Neural cell (in vitro differentiated cells): ENCODE data around the gene TRIAP1. TPM values are rescaled to one million over a fixed set of nuclear protein-coding genes. Genes with fewer than 3 reads are reported as not detected.

ENCODE experiments used
- H2AFZ ChIP-seq: fragments of 200-600, 300-800 bp; sonication (generic), shearing (Covaris generic); 2 replicates; pipeline ENCODE4 v1.6.0; 2014; ENCODE audit warnings: low read depth, mild to moderate bottlenecking, antibody characterized with exemption, low read length, moderate library complexity
- H3F3A ChIP-seq: fragments of 200-600 bp; shearing (Covaris generic); 2 replicates; pipeline ENCODE4 v1.6.1; 2016; ENCODE audit warnings: mild to moderate bottlenecking, moderate library complexity, mixed read lengths, antibody characterized with exemption, low read length; ENCODE audit not compliant: insufficient read depth, poor library complexity, severe bottlenecking
- H3K27ac ChIP-seq: fragments of 200-600, 300-800 bp; sonication (generic), shearing (Covaris generic); 2 replicates; pipeline ENCODE4 v1.5.1; 2014; ENCODE audit warnings: mild to moderate bottlenecking, low read length, moderate library complexity
- H3K27me3 ChIP-seq: fragments of 300-800, 200-600 bp; sonication (generic), shearing (Covaris generic); 2 replicates; pipeline ENCODE4 v1.6.0; 2014; ENCODE audit warnings: mild to moderate bottlenecking, low read depth, low read length, moderate library complexity; ENCODE audit not compliant: insufficient read depth
- H3K36me3 ChIP-seq: fragments of 300-800, 200-600 bp; sonication (generic), shearing (Covaris generic); 2 replicates; pipeline ENCODE4 v1.5.1; 2014; ENCODE audit warnings: mild to moderate bottlenecking, antibody characterized with exemption, low read length, moderate library complexity; ENCODE audit not compliant: insufficient read depth
- H3K4me2 ChIP-seq: fragments of 300-800, 200-600 bp; sonication (generic), shearing (Covaris generic); 2 replicates; pipeline ENCODE4 v1.6.0; 2014; ENCODE audit warnings: mild to moderate bottlenecking, low read length
- H3K4me3 ChIP-seq: fragments of 300-800, 200-600 bp; sonication (generic), shearing (Covaris generic); 2 replicates; pipeline ENCODE4 v1.5.1; 2014; ENCODE audit warnings: mild to moderate bottlenecking, low read length, moderate library complexity
- H3K79me2 ChIP-seq: fragments of 200-600 bp; shearing (Covaris generic); replicated peaks from 2 replicates; pipeline ENCODE4 v1.6.0; 2014; ENCODE audit warnings: mild to moderate bottlenecking, low read length, moderate library complexity; ENCODE audit not compliant: insufficient read depth
- H3K9ac ChIP-seq: fragments of 300-800, 200-600 bp; sonication (generic), shearing (Covaris generic); 2 replicates; pipeline ENCODE4 v1.6.1; 2016; ENCODE audit warnings: mild to moderate bottlenecking, low read length, mixed read lengths
- H3K9me2 ChIP-seq: fragments of 200-600 bp; shearing (Covaris generic); 2 replicates; pipeline ENCODE4 v1.6.1; 2016; ENCODE audit warnings: mild to moderate bottlenecking, low read length, mixed read lengths; ENCODE audit not compliant: insufficient read depth
- H3K9me3 ChIP-seq: fragments of 200-600, 300-800 bp; sonication (generic), shearing (Covaris generic); 2 replicates; pipeline ENCODE4 v1.6.1; 2016; ENCODE audit warnings: mild to moderate bottlenecking, mixed run types, low read length, moderate library complexity, mixed read lengths
- H4K20me1 ChIP-seq: fragments of 200-600 bp; shearing (Covaris generic); 2 replicates; pipeline ENCODE4 v1.6.1; 2016; ENCODE audit warnings: mild to moderate bottlenecking, mixed run types; ENCODE audit not compliant: insufficient read depth
- EP300 ChIP-seq: fragments of 450-650 bp; conservative IDR thresholded peaks from 2 replicates; pipeline ENCODE4 v1.6.1; 2014; ENCODE audit warnings: antibody characterized with exemption, mild to moderate bottlenecking, moderate library complexity; ENCODE audit not compliant: poor library complexity, severe bottlenecking
- MXI1 ChIP-seq: fragments of 450-650 bp; conservative IDR thresholded peaks from 2 replicates; pipeline ENCODE4 v1.6.1; 2014; ENCODE audit warnings: antibody characterized with exemption, mild to moderate bottlenecking; ENCODE audit not compliant: poor library complexity, severe bottlenecking
- POLR2AphosphoS5 ChIP-seq: IDR thresholded peaks from 2 replicates; pipeline ENCODE4 v1.6.1; 2012
- RAD21 ChIP-seq: fragments of 450-650 bp; conservative IDR thresholded peaks from 2 replicates; pipeline ENCODE4 v1.6.1; 2014; ENCODE audit warnings: antibody characterized with exemption, mild to moderate bottlenecking, moderate library complexity
- SMC3 ChIP-seq: fragments of 450-650 bp; conservative IDR thresholded peaks from 2 replicates; pipeline ENCODE4 v1.6.1; 2014; ENCODE audit warnings: antibody characterized with exemption, mild to moderate bottlenecking, moderate library complexity; ENCODE audit not compliant: poor library complexity
- TAF1 ChIP-seq: IDR thresholded peaks from 2 replicates; pipeline ENCODE4 v1.6.1; 2012; ENCODE audit warnings: low read depth
- polyA plus RNA-seq: library from polyadenylated mRNA; depleted of rRNA; stranded (reverse); fragments of >200 nt; gene quantifications from 2 replicates; pipeline ENCODE4 v1.2.3, GENCODE V29; 2014
- TF ChIP-seq, protein P1 (sequence below): fragments of 450-650 bp; IDR thresholded peaks from 2 replicates; pipeline ENCODE4 v1.5.1; 2014; ENCODE audit warnings: antibody characterized with exemption, mild to moderate bottlenecking, moderate library complexity; ENCODE audit not compliant: poor library complexity, severe bottlenecking
- TF ChIP-seq, protein P2 (sequence below): IDR thresholded peaks from 2 replicates; pipeline ENCODE4 v1.6.1; 2012; ENCODE audit warnings: borderline replicate concordance

Gene TRIAP1
- polyA plus RNA-seq, 1 donor from 2014 or later: 40.7 TPM

DNA sequence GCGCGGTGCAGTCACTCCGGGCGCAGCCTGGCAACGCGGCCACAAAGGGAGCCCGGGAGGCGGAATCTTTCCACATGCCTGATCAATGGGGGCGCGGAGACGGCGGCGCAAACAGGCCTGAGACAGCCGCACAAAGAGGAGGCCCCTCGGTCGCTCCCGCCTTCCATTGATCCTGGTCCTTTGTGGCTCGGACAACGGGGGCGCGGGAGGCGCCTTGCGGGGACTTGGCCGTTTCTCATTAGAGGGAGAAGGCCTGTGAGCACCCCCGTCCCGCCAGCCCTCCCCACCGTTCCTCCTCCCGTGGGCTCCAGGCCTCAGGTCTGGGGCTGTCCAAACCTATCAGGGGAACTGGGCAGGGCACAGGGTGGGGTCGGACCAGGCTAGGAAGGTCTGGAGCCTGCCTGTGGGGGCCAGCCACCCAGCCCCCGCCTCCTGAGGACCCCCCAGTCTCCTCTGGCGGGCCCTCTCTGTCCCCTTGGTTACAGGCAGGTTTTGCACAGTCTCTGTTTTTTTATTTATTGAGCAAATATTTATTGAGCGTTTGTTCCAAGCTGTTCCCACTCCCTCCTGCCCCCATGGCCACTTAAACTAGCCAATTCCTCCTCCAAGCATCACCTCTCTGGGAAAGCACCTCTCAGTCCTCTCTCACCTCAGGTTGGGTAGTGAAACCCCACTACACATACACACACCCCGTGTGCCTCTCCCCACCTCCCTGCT is 48.2 kb downstream of the TRIAP1 start:
- no peak overlapping the region for H3K4me3 ChIP-seq
- no peak overlapping the region for H3K4me2 ChIP-seq
- no peak overlapping the region for H3K27ac ChIP-seq

DNA sequence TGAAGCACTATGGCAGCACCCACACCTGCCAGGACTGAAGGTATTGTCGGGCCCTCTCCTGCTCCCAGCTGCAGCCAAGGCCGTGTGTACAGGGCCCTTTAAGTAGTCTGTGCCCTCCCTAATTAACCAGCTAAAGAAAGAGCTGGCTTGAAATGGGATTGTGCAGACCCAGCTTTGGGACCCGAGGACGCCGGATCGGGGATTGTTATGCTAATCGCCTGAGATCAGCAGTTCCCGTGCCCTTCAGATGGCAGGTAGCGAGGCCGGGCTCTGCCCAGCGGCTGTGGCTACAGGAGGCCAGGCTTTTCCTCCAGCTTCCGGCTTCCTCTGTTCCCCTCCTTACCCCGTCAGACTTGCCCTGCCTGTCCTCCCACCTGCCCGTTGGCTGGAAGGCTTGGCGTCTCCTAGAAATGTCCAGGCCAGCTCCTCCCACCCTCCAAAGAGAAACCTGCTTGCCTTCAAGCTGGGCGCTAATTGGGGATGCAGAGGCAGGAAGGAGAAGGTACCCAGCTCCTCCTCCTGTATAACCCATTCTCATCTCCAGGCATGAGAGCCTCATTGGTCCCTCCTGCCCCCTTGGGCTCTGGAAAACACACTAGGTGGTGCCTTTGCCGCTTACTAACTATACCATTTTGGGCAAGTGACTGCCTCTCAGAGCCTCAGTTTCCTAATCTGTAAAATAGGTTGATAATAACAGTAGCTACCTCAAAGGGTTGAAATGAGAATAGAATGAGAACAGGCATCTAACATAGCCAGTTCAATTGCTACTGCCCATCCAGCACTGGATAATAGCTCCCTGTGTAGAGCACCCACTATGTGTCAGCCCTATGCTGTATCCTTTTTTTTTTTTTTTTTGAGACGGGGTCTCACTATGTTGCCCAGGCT is 51.5 kb downstream of the TRIAP1 start:
- no peaks in the 10 kb centered on the region for H3K27me3 ChIP-seq
- H3F3A ChIP-seq: no peaks in the 10 kb centered on the region
- H3K4me3 ChIP-seq: no peak overlapping the region
- H3K4me2 ChIP-seq: no peak overlapping the region
- H3K9me3 ChIP-seq: no peaks in the 10 kb centered on the region
- H3K27ac ChIP-seq: no peak overlapping the region
- TF ChIP-seq TAF1: no peak
- peak overlapping the region; percentile 12 for H3K9ac ChIP-seq
- H3K79me2 ChIP-seq: no peaks in the 10 kb centered on the region
- H3K36me3 ChIP-seq: no peaks in the 10 kb centered on the region
- H3K9me2 ChIP-seq: no peaks in the 10 kb centered on the region
- peak overlapping the region; percentile 56 for H2AFZ ChIP-seq
- H4K20me1 ChIP-seq: no peaks in the 10 kb centered on the region

More for the DNA sequence above, 48.2 kb downstream of the TRIAP1 start:
- peak overlapping the region; percentile 42 for H3K9ac ChIP-seq
- H3F3A ChIP-seq: no peaks in the 10 kb centered on the region
- no peaks in the 10 kb centered on the region for H3K79me2 ChIP-seq
- H3K9me2 ChIP-seq: no peaks in the 10 kb centered on the region
- H3K27me3 ChIP-seq: no peaks in the 10 kb centered on the region
- peak overlapping the region; percentile 14 for H2AFZ ChIP-seq
- H3K9me3 ChIP-seq: no peaks in the 10 kb centered on the region
- H3K36me3 ChIP-seq: no peaks in the 10 kb centered on the region
- TF ChIP-seq TAF1 (no peak), EP300 (no peak), POLR2AphosphoS5 (no peak), SMC3 (no peak), MXI1 (no peak), RAD21 (no peak)
- TF ChIP-seq, protein P1, sequence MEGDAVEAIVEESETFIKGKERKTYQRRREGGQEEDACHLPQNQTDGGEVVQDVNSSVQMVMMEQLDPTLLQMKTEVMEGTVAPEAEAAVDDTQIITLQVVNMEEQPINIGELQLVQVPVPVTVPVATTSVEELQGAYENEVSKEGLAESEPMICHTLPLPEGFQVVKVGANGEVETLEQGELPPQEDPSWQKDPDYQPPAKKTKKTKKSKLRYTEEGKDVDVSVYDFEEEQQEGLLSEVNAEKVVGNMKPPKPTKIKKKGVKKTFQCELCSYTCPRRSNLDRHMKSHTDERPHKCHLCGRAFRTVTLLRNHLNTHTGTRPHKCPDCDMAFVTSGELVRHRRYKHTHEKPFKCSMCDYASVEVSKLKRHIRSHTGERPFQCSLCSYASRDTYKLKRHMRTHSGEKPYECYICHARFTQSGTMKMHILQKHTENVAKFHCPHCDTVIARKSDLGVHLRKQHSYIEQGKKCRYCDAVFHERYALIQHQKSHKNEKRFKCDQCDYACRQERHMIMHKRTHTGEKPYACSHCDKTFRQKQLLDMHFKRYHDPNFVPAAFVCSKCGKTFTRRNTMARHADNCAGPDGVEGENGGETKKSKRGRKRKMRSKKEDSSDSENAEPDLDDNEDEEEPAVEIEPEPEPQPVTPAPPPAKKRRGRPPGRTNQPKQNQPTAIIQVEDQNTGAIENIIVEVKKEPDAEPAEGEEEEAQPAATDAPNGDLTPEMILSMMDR: no peak
- TF ChIP-seq, protein P2, sequence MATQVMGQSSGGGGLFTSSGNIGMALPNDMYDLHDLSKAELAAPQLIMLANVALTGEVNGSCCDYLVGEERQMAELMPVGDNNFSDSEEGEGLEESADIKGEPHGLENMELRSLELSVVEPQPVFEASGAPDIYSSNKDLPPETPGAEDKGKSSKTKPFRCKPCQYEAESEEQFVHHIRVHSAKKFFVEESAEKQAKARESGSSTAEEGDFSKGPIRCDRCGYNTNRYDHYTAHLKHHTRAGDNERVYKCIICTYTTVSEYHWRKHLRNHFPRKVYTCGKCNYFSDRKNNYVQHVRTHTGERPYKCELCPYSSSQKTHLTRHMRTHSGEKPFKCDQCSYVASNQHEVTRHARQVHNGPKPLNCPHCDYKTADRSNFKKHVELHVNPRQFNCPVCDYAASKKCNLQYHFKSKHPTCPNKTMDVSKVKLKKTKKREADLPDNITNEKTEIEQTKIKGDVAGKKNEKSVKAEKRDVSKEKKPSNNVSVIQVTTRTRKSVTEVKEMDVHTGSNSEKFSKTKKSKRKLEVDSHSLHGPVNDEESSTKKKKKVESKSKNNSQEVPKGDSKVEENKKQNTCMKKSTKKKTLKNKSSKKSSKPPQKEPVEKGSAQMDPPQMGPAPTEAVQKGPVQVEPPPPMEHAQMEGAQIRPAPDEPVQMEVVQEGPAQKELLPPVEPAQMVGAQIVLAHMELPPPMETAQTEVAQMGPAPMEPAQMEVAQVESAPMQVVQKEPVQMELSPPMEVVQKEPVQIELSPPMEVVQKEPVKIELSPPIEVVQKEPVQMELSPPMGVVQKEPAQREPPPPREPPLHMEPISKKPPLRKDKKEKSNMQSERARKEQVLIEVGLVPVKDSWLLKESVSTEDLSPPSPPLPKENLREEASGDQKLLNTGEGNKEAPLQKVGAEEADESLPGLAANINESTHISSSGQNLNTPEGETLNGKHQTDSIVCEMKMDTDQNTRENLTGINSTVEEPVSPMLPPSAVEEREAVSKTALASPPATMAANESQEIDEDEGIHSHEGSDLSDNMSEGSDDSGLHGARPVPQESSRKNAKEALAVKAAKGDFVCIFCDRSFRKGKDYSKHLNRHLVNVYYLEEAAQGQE: no peak
- H4K20me1 ChIP-seq: no peaks in the 10 kb centered on the region

Other genes with a start within 250 kb of the TRIAP1 start
- 1,914 and 2,229 TPM in 2 replicates for gene RPLP0, start 245.3 kb downstream of the TRIAP1 start, polyA plus RNA-seq
- 5.9 and 6.3 TPM in 2 replicates for gene PXN, start 180.7 kb downstream of the TRIAP1 start, polyA plus RNA-seq
- gene RNU4-2, start 154.5 kb downstream of the TRIAP1 start, polyA plus RNA-seq: under 0.01 TPM in 1 of 2 replicates, not detected in the other
- gene RNU4-1, start 153.1 kb downstream of the TRIAP1 start, polyA plus RNA-seq: under 0.01 TPM in 1 of 2 replicates, not detected in the other
- 9.7 and 13.8 TPM in 2 replicates for gene SIRT4, start 144.1 kb downstream of the TRIAP1 start, polyA plus RNA-seq
- not detected in 2 replicates for gene PLA2G1B, start 118.6 kb downstream of the TRIAP1 start, polyA plus RNA-seq
- 7.5 and 9.2 TPM in 2 replicates for gene MSI1, start 77.2 kb downstream of the TRIAP1 start, polyA plus RNA-seq
- gene COX6A1, start 8.3 kb downstream of the TRIAP1 start, polyA plus RNA-seq: 1,801 and 2,017 TPM in 2 replicates
- gene GATC, start 60 bp upstream of the TRIAP1 start, polyA plus RNA-seq: 43.6 and 45.3 TPM in 2 replicates
- 263 and 289 TPM in 2 replicates for gene SRSF9, start 23.4 kb upstream of the TRIAP1 start, polyA plus RNA-seq
- 404 and 466 TPM in 2 replicates for gene DYNLL1, start 49.7 kb upstream of the TRIAP1 start, polyA plus RNA-seq
- 91.6 and 98.6 TPM in 2 replicates for gene COQ5, start 82.8 kb upstream of the TRIAP1 start, polyA plus RNA-seq
- gene RNF10, start 88.0 kb upstream of the TRIAP1 start, polyA plus RNA-seq: 139 and 145 TPM in 2 replicates
- 137 and 153 TPM in 2 replicates for gene POP5, start 135.0 kb upstream of the TRIAP1 start, polyA plus RNA-seq
- 0.44 and 0.71 TPM in 2 replicates for gene CABP1, start 194.2 kb upstream of the TRIAP1 start, polyA plus RNA-seq
- gene MLEC, start 240.8 kb upstream of the TRIAP1 start, polyA plus RNA-seq: 27.4 and 33.2 TPM in 2 replicates